Kidney epithelial cell (primary cell): ENCODE data around the gene RCN2. TPM values are rescaled to one million over a fixed set of nuclear protein-coding genes. Genes with fewer than 3 reads are reported as not detected.

Experiments used
- DNase-seq: peaks from one replicate; pipeline ENCODE4 v3.0.0-alpha.2; 2010; ENCODE audit warnings: low read depth
- H3K27me3 ChIP-seq: 2 replicates; pipeline ENCODE4 v1.6.0; 2011; ENCODE audit warnings: low read length; ENCODE audit not compliant: control insufficient read depth, insufficient read depth
- H3K36me3 ChIP-seq: 2 replicates; pipeline ENCODE4 v1.5.1; 2011; ENCODE audit warnings: low read length; ENCODE audit not compliant: control insufficient read depth, insufficient read depth
- H3K4me3 ChIP-seq: 2 replicates; pipeline ENCODE4 v1.5.1; 2011; ENCODE audit warnings: low read depth, mild to moderate bottlenecking, control low read depth, low read length
- CTCF ChIP-seq: IDR thresholded peaks from 2 replicates; pipeline ENCODE4 v1.5.1; 2011; ENCODE audit warnings: mild to moderate bottlenecking, moderate library complexity, low read length, control low read depth, inconsistent platforms; ENCODE audit not compliant: insufficient read depth, poor library complexity, severe bottlenecking
- total RNA-seq: library from RNA; depleted of rRNA; stranded (reverse); fragments of >200 nt; gene quantifications from 2 replicates; pipeline ENCODE4 v1.2.3, GENCODE V29; 2015

Gene RCN2
- total RNA-seq, 1 donor from 2014 or later: 119 TPM

DNA sequence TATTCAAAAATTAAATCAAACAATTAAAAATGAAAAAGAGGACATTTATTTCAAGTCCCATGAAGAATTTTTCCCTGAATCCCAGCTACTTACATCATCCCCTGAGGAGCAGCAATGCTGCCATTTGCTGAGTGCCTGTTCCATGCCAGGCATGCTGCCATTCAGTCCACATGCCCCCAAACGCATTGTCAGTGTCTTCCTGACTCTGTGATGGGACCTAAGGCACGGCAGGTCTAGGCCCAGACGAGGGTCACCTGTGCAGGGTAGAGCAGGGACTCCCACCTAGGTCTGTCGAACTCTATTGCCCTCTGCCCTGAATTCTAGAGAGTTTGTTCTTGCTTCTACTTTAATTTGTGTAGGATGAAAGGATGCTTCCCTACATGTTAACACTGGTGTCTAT lies 70.4 kb downstream of the RCN2 start:
- H3K36me3 ChIP-seq: no peaks in the 10 kb centered on the region
- TF ChIP-seq CTCF: no peak
- no peak for DNase-seq
- no peaks in the 10 kb centered on the region for H3K27me3 ChIP-seq
- no peak overlapping the region for H3K4me3 ChIP-seq

DNA sequence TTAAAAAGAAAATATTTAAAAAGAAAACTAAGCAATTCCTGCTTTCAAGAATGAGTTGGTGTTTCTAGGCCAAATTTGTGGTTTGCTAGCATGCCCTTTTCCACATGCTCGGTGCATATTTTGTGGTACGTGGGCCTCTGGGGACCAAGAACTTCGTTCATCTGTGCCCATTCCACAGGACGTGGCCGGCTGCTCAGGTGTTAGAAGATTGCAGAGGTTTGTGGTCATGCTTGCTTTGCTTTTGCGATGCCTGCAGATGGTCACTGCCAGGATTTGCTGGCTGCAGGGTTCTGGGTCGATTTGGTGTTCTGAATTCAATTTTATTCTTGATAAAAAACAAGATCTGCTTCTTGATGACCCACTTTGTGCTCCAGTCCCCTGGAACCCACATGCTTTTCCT lies 70.9 kb downstream of the RCN2 start:
- no peaks in the 10 kb centered on the region for H3K36me3 ChIP-seq
- H3K4me3 ChIP-seq: no peak overlapping the region
- H3K27me3 ChIP-seq: no peaks in the 10 kb centered on the region
- no peak for DNase-seq
- no peak for TF ChIP-seq CTCF

GRCh38 chr15:77002954-77003912 lies 71.7 kb downstream of the RCN2 start:
- Histone ChIP-seq H3K36me3 (no peaks in the 10 kb centered on the region), H3K4me3 (no peak overlapping the region), H3K27me3 (no peaks in the 10 kb centered on the region)
- no peak for TF ChIP-seq CTCF
- no peak for DNase-seq

Other genes with a start within 250 kb of the RCN2 start
- gene SCAPER, start 26.4 kb upstream of the RCN2 start, total RNA-seq: 6.4 and 20.8 TPM in 2 replicates
- 0.89 TPM in 1 of 2 replicates, not detected in the other for gene PSTPIP1, start 63.4 kb downstream of the RCN2 start, total RNA-seq
- 198 and 252 TPM in 2 replicates for gene TSPAN3, start 139.4 kb downstream of the RCN2 start, total RNA-seq